HepG2 (cell line): Measurements from ENCODE around the gene FHL1. TPM values are rescaled to one million over a fixed set of nuclear protein-coding genes. Genes with fewer than 3 reads are reported as not detected.

ENCODE experiments used
- ATAC-seq: fragments of 200-7000 bp; cut with Tn5 transposase; 3 replicates; pipeline ENCODE4 v1.9.1; 2020; ENCODE audit warnings: mild to moderate bottlenecking, moderate library complexity
- BruUV-seq: library from RNA; stranded (reverse); fragments of 400-500 nt; replicated peaks from 2 replicates; lab custom pipeline; 2021; lab: Mats Ljungman, UMichigan
- CTCF ChIA-PET: fragments of 300-600 bp; formaldehyde crosslinking; extraction: SDS; loops from one replicate; lab custom pipeline; 2021; ENCODE audit warnings: low total read pairs, inconsistent platforms, low intra/inter-chr PET ratio; lab: Yijun Ruan, JAX
- POLR2A ChIA-PET: fragments of 350-600 bp; sonication (Branson Sonifier 250); formaldehyde crosslinking; loops from one replicate; lab custom pipeline; 2020; ENCODE audit warnings: antibody characterized with exemption, inconsistent platforms; lab: Yijun Ruan, JAX
- DNase-seq: peaks from one replicate; pipeline ENCODE4 v3.0.0-alpha.2; 2015; ENCODE audit warnings: low spot score
- FAIRE-seq: peaks from 3 replicates; lab custom pipeline; 2011; peaks lifted over from hg19 to GRCh38; lab: Jason Lieb, UNC
- H2AFZ ChIP-seq: one replicate; pipeline ENCODE4 v1.6.1; 2011; ENCODE audit warnings: low read length, inconsistent platforms
- H3K27ac ChIP-seq: fragments of 300-600 bp; 3 replicates; pipeline ENCODE4 v1.8.0; 2011; ENCODE audit warnings: mixed run types, mild to moderate bottlenecking, mixed read lengths, low read length, inconsistent platforms; ENCODE audit not compliant: insufficient read depth; ENCODE audit errors: extremely low read length
- H3K27me3 ChIP-seq, 2 experiments: fragments of 200-600 bp in 1 of 2; 2 replicates in 1 of 2; 3 replicates in 1 of 2; pipeline versions ENCODE4 v1.6.0 to v1.8.0; 2011; ENCODE audit warnings: low read length in 2 of 2, mild to moderate bottlenecking in 2 of 2, moderate library complexity in 2 of 2, inconsistent platforms in 1 of 2; ENCODE audit not compliant: insufficient read depth in 2 of 2, control insufficient read depth in 1 of 2
- H3K36me3 ChIP-seq, 2 experiments: fragments of 200-600 bp in 1 of 2; replicated peaks in 1 of 2; 2 replicates in 1 of 2; 3 replicates in 1 of 2; pipeline versions ENCODE4 v1.5.1 to v1.8.0; 2011; ENCODE audit warnings: low read length in 2 of 2, inconsistent platforms in 1 of 2; ENCODE audit not compliant: insufficient read depth in 2 of 2, control insufficient read depth in 1 of 2
- H3K4me1 ChIP-seq: 2 replicates; pipeline ENCODE4 v1.5.1; 2012; ENCODE audit warnings: low read length, inconsistent platforms; ENCODE audit not compliant: insufficient read depth
- H3K4me2 ChIP-seq: 2 replicates; pipeline ENCODE4 v1.6.0; 2011; ENCODE audit warnings: low read depth, low read length, inconsistent platforms
- H3K4me3 ChIP-seq, 3 experiments: fragments of 200-600 bp in 1 of 3; sonication (generic), shearing (Covaris generic) in 1 of 3; replicated peaks in 1 of 3; 2 replicates each; pipeline ENCODE4 v1.5.1; 2011 to 2016; ENCODE audit warnings: low read length in 3 of 3, inconsistent platforms in 2 of 3, low read depth in 2 of 3, mild to moderate bottlenecking in 2 of 3, control low read depth in 1 of 3, mixed read lengths in 1 of 3; ENCODE audit not compliant: insufficient read depth in 1 of 3
- H3K79me2 ChIP-seq: one replicate; pipeline ENCODE4 v1.6.1; 2011; ENCODE audit warnings: low read length, inconsistent platforms; ENCODE audit not compliant: insufficient read depth
- H3K9ac ChIP-seq: 2 replicates; pipeline ENCODE4 v1.6.0; 2011; ENCODE audit warnings: mild to moderate bottlenecking, low read depth, low read length, inconsistent platforms; ENCODE audit not compliant: insufficient read depth
- H3K9me3 ChIP-seq: 2 replicates; pipeline ENCODE4 v1.5.1; 2012; ENCODE audit warnings: mild to moderate bottlenecking, low read length
- H4K20me1 ChIP-seq: 2 replicates; pipeline ENCODE4 v1.6.0; 2011; ENCODE audit warnings: inconsistent platforms, mild to moderate bottlenecking, low read length, moderate library complexity; ENCODE audit not compliant: insufficient read depth
- HOXA9 ChIP-seq: sonication (generic); formaldehyde crosslinking; IDR thresholded peaks from 2 replicates; pipeline ENCODE4 v1.8.1; 2022; ENCODE audit warnings: missing genetic modification reagents, mild to moderate bottlenecking, moderate library complexity, borderline replicate concordance
- KLF13 ChIP-seq: sonication (generic); formaldehyde crosslinking; IDR thresholded peaks from 2 replicates; pipeline ENCODE4 v1.4.0; 2020; ENCODE audit warnings: mild to moderate bottlenecking, missing genetic modification reagents
- MAFF ChIP-seq: IDR thresholded peaks from 2 replicates; pipeline ENCODE4 v1.6.1; 2011; ENCODE audit warnings: low read depth, low read length, improper control_type of control experiment
- TMF1 ChIP-seq: sonication (generic); formaldehyde crosslinking; IDR thresholded peaks from 2 replicates; pipeline ENCODE4 v1.8.1; 2022; ENCODE audit warnings: low read depth, missing genetic modification reagents
- XRCC5 ChIP-seq: fragments of 200-400 bp; formaldehyde crosslinking; optimal IDR thresholded peaks from 2 replicates; pipeline ENCODE3; 2017; ENCODE audit warnings: mild to moderate bottlenecking, low read length
- ZNF160 ChIP-seq: sonication (generic); formaldehyde crosslinking; IDR thresholded peaks from 2 replicates; pipeline ENCODE4 v1.8.0; 2022; ENCODE audit warnings: mild to moderate bottlenecking, inconsistent platforms, missing genetic modification reagents
- ZNF615 ChIP-seq: sonication (generic); formaldehyde crosslinking; IDR thresholded peaks from 2 replicates; pipeline ENCODE4 v1.5.0; 2020; ENCODE audit warnings: mild to moderate bottlenecking, missing genetic modification reagents, borderline replicate concordance
- ZNF768 ChIP-seq: sonication (generic); formaldehyde crosslinking; IDR thresholded peaks from 2 replicates; pipeline ENCODE4 v1.4.0; 2020; ENCODE audit warnings: missing genetic modification reagents
- WGBS: methylation state at CpG from one replicate; pipeline ENCODE4 v1.1.6; 2017; ENCODE audit warnings: low lambda C conversion rate; 5-methylcytosine and 5-hydroxymethylcytosine counted together
- in situ Hi-C: cut with HindIII; loops from 2 replicates; pipeline ENCODE4 v1.10.0; 2017; ENCODE audit warnings: low pct_unique_long_range_greater_than_20kb; ENCODE audit not compliant: extremely low pct_ligation_motif_present
- intact Hi-C: fragments of 100-400 bp; cut with micrococcal nuclease; formaldehyde crosslinking; loops from one replicate; pipeline ENCODE4 v1.10.0; 2022; ENCODE audit not compliant: unreplicated experiment
- polyA plus RNA-seq, 8 experiments: library from polyadenylated mRNA; depleted of rRNA in 3 of 8; stranded (reverse) in 7 of 8; unstranded in 1 of 8; fragments of >200 nt; fragmentation: Illumina TruSeq in 4 of 8; extraction: Trizol in 4 of 8; gene quantifications; 2 replicates each; pipeline versions ENCODE4 v1.2.1 to v1.2.3, GENCODE V29; 2011 to 2016; ENCODE audit warnings: low read depth in 4 of 8, missing spikeins in 1 of 8, mixed read lengths in 1 of 8; ENCODE audit not compliant: insufficient read depth in 1 of 8
- total RNA-seq, 5 experiments: library from RNA; depleted of rRNA; stranded (reverse); fragments of >200 nt; fragmentation: Illumina TruSeq; extraction: Trizol; gene quantifications; 2 replicates each; pipeline ENCODE4 v1.2.3, GENCODE V29; 2016; ENCODE audit warnings: low read depth in 1 of 5
- TF ChIP-seq, protein P1 (sequence below): sonication (generic); formaldehyde crosslinking; IDR thresholded peaks from 2 replicates; pipeline ENCODE4 v1.8.0; 2022; ENCODE audit warnings: mild to moderate bottlenecking, missing genetic modification reagents, borderline replicate concordance

Gene FHL1
- total and polyA plus RNA-seq, 2 of the 13 experiments (the other 11 are each of a cell fraction or from before 2014, with no cell fraction given): 0.33 TPM; not detected in 1

DNA sequence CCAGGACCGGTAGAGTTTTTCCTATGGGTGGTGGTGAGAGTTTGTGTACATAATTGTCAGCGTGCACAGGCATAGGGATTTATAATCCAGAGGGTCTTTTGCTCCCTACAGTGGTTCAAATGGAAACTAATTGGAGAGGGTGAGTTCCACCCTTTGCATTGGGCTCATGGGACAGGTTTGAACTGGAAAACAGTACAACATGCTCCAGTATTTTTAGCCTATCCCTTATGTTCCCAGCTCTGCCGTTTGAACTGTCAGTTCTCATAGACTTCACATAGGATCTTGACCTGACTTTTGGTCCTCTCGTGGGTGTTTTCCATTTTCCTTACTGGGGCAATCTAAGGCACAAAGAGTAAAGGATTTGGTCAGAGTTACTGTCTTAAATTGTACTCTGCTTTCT, 31.8 kb downstream of the FHL1 start:
- no peaks in the 10 kb centered on the region for H3K36me3 ChIP-seq
- H3K9ac ChIP-seq: no peak overlapping the region
- ChIA-PET POLR2A (no interaction called here), CTCF (no interaction called here)
- BruUV-seq: no TSS peak
- no peak for ATAC-seq
- H4K20me1 ChIP-seq: no peaks in the 10 kb centered on the region
- H2AFZ ChIP-seq: no peak overlapping the region
- DNase-seq: no peak
- H3K4me2 ChIP-seq: no peak overlapping the region
- H3K27ac ChIP-seq: no peak overlapping the region
- H3K9me3 ChIP-seq: no peaks in the 10 kb centered on the region
- no peaks in the 10 kb centered on the region for H3K27me3 ChIP-seq
- 0% methylated on average over 4 of the region's 4 CpGs for WGBS
- H3K4me3 ChIP-seq: no peak overlapping the region
- TF ChIP-seq HOXA9 (CRISPR knock-in tag): no peak
- TF ChIP-seq ZNF615 (CRISPR knock-in tag): no peak
- TF ChIP-seq KLF13 (CRISPR knock-in tag): no peak
- TF ChIP-seq, protein P1, sequence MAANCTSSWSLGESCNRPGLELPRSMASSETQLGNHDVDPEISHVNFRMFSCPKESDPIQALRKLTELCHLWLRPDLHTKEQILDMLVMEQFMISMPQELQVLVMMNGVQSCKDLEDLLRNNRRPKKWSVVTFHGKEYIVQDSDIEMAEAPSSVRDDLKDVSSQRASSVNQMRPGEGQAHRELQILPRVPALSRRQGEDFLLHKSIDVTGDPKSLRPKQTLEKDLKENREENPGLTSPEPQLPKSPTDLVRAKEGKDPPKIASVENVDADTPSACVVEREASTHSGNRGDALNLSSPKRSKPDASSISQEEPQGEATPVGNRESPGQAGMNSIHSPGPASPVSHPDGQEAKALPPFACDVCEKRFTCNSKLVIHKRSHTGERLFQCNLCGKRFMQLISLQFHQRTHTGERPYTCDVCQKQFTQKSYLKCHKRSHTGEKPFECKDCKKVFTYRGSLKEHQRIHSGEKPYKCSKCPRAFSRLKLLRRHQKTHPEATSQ (CRISPR knock-in tag): no peak
- no peak for TF ChIP-seq XRCC5
- no peak for TF ChIP-seq TMF1 (CRISPR knock-in tag)
- TF ChIP-seq MAFF: no peak
- TF ChIP-seq ZNF160 (CRISPR knock-in tag): no peak
- no peak for TF ChIP-seq ZNF768 (CRISPR knock-in tag)
- H3K4me1 ChIP-seq: no peaks in the 10 kb centered on the region
- intact Hi-C loops (no loop called here), in situ Hi-C loops (no loop called here)
- no peak for FAIRE-seq
- H3K79me2 ChIP-seq: no peaks in the 10 kb centered on the region
